Measurements from ENCODE around the gene FIGN.

FIGN gene

DNA sequence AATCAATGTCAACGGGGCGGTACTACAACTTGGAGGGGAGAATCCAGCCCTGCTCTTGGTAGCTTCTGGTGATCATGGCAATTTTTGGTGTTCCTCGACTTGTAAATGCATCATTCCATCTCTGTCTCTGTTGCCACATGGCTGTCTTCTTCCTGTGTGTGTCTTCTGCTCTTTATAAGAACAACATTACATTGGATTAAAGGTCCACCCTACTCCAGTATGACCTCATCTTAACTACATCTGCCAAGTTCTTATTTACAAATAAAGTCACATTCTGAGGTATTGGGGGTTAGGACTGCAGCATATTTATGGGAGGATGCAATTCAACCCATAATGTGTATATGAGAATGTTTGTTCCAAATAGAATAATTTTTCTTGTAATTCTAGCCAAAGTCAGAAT lies 28.8 kb upstream of the FIGN start:
- intact Hi-C loops (cut with DNase I; ENCODE audit: low total_unique reads), result no loop called here
- DNase-seq, result no peak
- H3K27me3 ChIP-seq, result no peaks in the 10 kb centered on the region
- H3K4me3 ChIP-seq, result no peak overlapping the region
- H3K9me3 ChIP-seq, result no peaks in the 10 kb centered on the region
- H3K36me3 ChIP-seq, result no peaks in the 10 kb centered on the region
- H3K27ac ChIP-seq, result no peak overlapping the region
- no peaks in the 10 kb centered on the region for H3K4me1 ChIP-seq
- TF ChIP-seq, protein P1, sequence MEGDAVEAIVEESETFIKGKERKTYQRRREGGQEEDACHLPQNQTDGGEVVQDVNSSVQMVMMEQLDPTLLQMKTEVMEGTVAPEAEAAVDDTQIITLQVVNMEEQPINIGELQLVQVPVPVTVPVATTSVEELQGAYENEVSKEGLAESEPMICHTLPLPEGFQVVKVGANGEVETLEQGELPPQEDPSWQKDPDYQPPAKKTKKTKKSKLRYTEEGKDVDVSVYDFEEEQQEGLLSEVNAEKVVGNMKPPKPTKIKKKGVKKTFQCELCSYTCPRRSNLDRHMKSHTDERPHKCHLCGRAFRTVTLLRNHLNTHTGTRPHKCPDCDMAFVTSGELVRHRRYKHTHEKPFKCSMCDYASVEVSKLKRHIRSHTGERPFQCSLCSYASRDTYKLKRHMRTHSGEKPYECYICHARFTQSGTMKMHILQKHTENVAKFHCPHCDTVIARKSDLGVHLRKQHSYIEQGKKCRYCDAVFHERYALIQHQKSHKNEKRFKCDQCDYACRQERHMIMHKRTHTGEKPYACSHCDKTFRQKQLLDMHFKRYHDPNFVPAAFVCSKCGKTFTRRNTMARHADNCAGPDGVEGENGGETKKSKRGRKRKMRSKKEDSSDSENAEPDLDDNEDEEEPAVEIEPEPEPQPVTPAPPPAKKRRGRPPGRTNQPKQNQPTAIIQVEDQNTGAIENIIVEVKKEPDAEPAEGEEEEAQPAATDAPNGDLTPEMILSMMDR (IDR thresholded peaks at IDR 0.05), result no peak

- H3K4me3 ChIP-seq, result no peak overlapping the region
- no peaks in the 10 kb centered on the region for H3K27me3 ChIP-seq
- no peaks in the 10 kb centered on the region for H3K36me3 ChIP-seq
- no peak for DNase-seq
- no peaks in the 10 kb centered on the region for H3K4me1 ChIP-seq
- H3K9me3 ChIP-seq, result no peaks in the 10 kb centered on the region
- TF ChIP-seq, protein P1 (IDR thresholded peaks at IDR 0.05), result no peak
- no peak overlapping the region for H3K27ac ChIP-seq
- intact Hi-C loops (cut with DNase I; ENCODE audit: low total_unique reads), result no loop called here
Measured at GRCh38 chr2:163759013-163759412, 23.2 kb upstream of the FIGN start.

- Histone ChIP-seq H3K4me1 (peaks cover 0 to 8% (median 0%) of the 10 kb centered on the region in 4 donors), H3K36me3 (no peaks in the 10 kb centered on the region)
- DNase-seq, result no peak
Measured at GRCh38 chr2:163757814-163758213, 22.0 kb upstream of the FIGN start.

GRCh38 chr2:163756588-163756987 lies 20.8 kb upstream of the FIGN start:
- Histone ChIP-seq H3K9me3 (no peaks in the 10 kb centered on the region), H3K27ac (no peak overlapping the region), H3K4me1 (peaks cover 0 to 8% (median 0%) of the 10 kb centered on the region in 4 donors), H3K27me3 (no peaks in the 10 kb centered on the region), H3K36me3 (no peaks in the 10 kb centered on the region), H3K4me3 (no peak overlapping the region)
- intact Hi-C loops (cut with DNase I; ENCODE audit: low total_unique reads), result no loop called here
- no peak for DNase-seq
- TF ChIP-seq, protein P1 (IDR thresholded peaks at IDR 0.05), result no peak

More at GRCh38 chr2:163757814-163758213, 22.0 kb upstream of the FIGN start:
- no peak overlapping the region for H3K27ac ChIP-seq
- H3K27me3 ChIP-seq, result no peaks in the 10 kb centered on the region
- H3K9me3 ChIP-seq, result no peaks in the 10 kb centered on the region
- intact Hi-C loops (cut with DNase I; ENCODE audit: low total_unique reads), result no loop called here
- no peak overlapping the region for H3K4me3 ChIP-seq
- TF ChIP-seq, protein P1 (IDR thresholded peaks at IDR 0.05), result no peak

GRCh38 chr2:163755366-163755765 lies 19.6 kb upstream of the FIGN start:
- Histone ChIP-seq H3K27ac (no peak overlapping the region), H3K9me3 (no peaks in the 10 kb centered on the region), H3K27me3 (no peaks in the 10 kb centered on the region), H3K4me1 (peaks cover 0 to 8% (median 0%) of the 10 kb centered on the region in 4 donors), H3K36me3 (no peaks in the 10 kb centered on the region), H3K4me3 (no peak overlapping the region)
- TF ChIP-seq, protein P1 (IDR thresholded peaks at IDR 0.05), result no peak
- intact Hi-C loops (cut with DNase I; ENCODE audit: low total_unique reads), result no loop called here
- DNase-seq, result no peak

- no peaks in the 10 kb centered on the region for H3K9me3 ChIP-seq
Measured at GRCh38 chr2:163753726-163754125, 17.9 kb upstream of the FIGN start.

More at GRCh38 chr2:163753726-163754125, 17.9 kb upstream of the FIGN start:
- no peak for DNase-seq
- intact Hi-C loops (cut with DNase I; ENCODE audit: low total_unique reads), result no loop called here
- Histone ChIP-seq H3K27me3 (no peaks in the 10 kb centered on the region), H3K36me3 (no peaks in the 10 kb centered on the region), H3K4me1 (peaks cover 0 to 8% (median 0%) of the 10 kb centered on the region in 4 donors), H3K4me3 (no peak overlapping the region), H3K27ac (no peak overlapping the region)
- TF ChIP-seq, protein P1 (IDR thresholded peaks at IDR 0.05), result no peak
